HG03103 (cell line): ENCODE results near the gene CD38.

Experiments
- ATAC-seq: cut with Tn5 transposase; IDR thresholded peaks from one replicate; pipeline ENCODE4 v1.9.1; 2021; ENCODE audit warnings: low read depth; ENCODE audit not compliant: unreplicated experiment

Gene CD38

GRCh38 chr4:15894921-15895916, 117.1 kb downstream of the CD38 start:
- no peak for ATAC-seq

DNA sequence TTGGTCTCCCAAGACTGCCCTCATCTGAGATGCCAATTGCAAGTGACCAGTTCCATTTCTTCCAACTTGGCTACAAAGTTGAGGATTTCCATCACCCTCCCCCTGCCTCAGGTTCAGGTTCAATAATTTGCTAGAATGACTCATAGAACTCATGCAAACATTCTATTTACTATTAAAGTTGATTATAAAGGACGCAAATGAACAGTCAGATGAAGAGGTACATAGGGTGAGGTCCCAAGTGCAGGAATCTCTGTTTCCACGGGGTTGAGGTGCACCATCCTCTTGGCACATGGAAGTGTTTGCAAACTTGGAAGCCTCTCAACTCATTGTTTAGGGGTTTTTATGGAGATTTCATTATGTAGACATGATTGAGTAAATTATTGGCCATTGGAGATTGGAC, 119.4 kb downstream of the CD38 start:
- no peak for ATAC-seq

GRCh38 chr4:15898902-15899301, 120.8 kb downstream of the CD38 start:
- ATAC-seq: no peak

DNA sequence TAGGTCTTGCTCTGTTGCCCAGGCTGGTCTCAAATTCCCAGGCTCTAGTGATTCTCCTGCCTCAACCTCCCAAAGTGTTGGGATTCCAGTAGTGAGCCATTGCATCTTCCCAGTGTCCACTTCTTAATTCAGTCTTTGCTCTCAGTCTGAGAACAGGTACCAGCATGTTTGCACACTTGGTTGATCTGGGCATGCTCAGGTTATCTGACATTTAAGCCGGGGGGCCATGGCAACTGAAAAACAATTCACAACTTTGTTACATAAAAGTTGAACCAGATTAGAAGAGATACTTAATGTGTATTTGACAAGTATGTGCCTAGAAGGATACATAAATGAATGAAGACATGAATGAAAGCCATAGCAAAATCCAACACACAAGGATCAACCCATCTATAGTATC, 121.4 kb downstream of the CD38 start:
- ATAC-seq: no peak

DNA sequence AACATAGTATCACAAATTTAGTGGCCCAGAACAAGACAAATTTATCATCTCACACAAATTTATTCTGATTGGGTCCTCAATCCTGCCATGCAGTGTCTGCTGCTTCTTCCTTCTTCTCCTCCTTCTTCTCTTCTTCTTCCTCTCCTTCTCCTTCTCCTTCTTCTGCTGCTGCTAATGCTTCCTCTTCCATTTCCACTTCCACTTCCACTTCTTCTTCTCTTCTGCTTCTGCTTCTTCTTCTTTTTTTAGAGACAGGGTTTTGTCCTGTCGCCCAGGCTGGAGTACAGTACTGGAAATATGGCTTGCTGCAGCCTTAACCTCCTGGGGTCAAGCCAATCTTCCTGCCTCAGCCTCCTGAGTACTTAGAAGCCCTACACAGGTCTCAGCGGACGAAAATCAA, 122.9 kb downstream of the CD38 start:
- no peak for ATAC-seq

- ATAC-seq: no peak
These were observed 123.9 kb downstream of the CD38 start for GRCh38 chr4:15901998-15902397.

DNA sequence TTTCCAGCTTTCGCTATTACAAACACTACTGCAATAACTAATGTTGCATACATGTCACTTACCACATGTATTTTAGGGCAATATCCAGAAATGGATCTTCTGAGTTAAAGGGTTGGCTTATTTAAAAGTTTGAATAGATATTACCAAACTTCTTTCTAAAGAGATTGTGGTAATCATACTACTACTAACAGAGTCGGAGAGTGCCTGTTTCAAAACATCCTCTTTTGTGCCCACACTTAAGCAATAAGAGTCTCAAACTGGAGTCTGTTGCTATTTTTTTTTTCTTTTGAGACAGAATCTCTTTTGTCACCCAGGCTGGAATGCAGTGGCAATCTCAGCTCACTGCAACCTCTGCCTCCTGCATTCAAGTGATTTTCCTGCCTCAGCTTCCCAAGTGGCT, 124.6 kb downstream of the CD38 start:
- ATAC-seq: no peak
